HFF-Myc (cell line): ENCODE measurements around the gene PYGB.

Experiments
- DNase-seq: peaks from one replicate; pipeline ENCODE4 v3.0.0-alpha.2; 2011; ENCODE audit warnings: low read depth; ENCODE audit errors: extremely low read depth
- H3K4me3 ChIP-seq: replicated peaks from 2 replicates; pipeline ENCODE4 v1.5.1; 2011; ENCODE audit warnings: low read depth, mild to moderate bottlenecking, control low read depth, low read length
- CTCF ChIP-seq: IDR thresholded peaks from 2 replicates; pipeline ENCODE4 v1.5.1; 2012; ENCODE audit warnings: mild to moderate bottlenecking, low read depth, low read length, control low read depth; ENCODE audit errors: missing control alignments

PYGB gene

GRCh38 chr20:25314497-25315417, 66.9 kb downstream of the PYGB start:
- H3K4me3 ChIP-seq = no peak overlapping the region
- DNase-seq = no peak
- no peak for TF ChIP-seq CTCF

GRCh38 chr20:25315418-25316210, 67.7 kb downstream of the PYGB start:
- no peak for TF ChIP-seq CTCF
- DNase-seq = no peak
- H3K4me3 ChIP-seq = no peak overlapping the region

GRCh38 chr20:25316506-25317190, 68.8 kb downstream of the PYGB start:
- TF ChIP-seq CTCF = no peak
- H3K4me3 ChIP-seq = no peak overlapping the region
- no peak for DNase-seq

GRCh38 chr20:25317351-25318075, 69.6 kb downstream of the PYGB start:
- TF ChIP-seq CTCF = no peak
- no peak for DNase-seq
- no peak overlapping the region for H3K4me3 ChIP-seq

- DNase-seq = no peak
- no peak overlapping the region for H3K4me3 ChIP-seq
- TF ChIP-seq CTCF = no peak
Measured at GRCh38 chr20:25318471-25319240, 70.8 kb downstream of the PYGB start.
